ENCODE data around the gene PDILT.

The PDILT gene

GRCh38 chr16:20344611-20345010 is 59.9 kb downstream of the PDILT start:
- no peak for DNase-seq (ENCODE audit: low read depth in 1 of 2, low spot score in 1 of 2)
- in situ Hi-C loops (cut with HindIII; ENCODE audit: low pct_unique_long_range_greater_than_20kb, low sequenced_read_pairs): no loop called here
- TF ChIP-seq JUND (IDR thresholded peaks at IDR 0.05; ENCODE audit: low read depth): no peak

GRCh38 chr16:20339744-20340143 is 64.8 kb downstream of the PDILT start:
- DNase-seq (ENCODE audit: low read depth in 1 of 2, low spot score in 1 of 2): no peak
- no peak for TF ChIP-seq JUND (IDR thresholded peaks at IDR 0.05; ENCODE audit: low read depth)
- in situ Hi-C loops (cut with HindIII; ENCODE audit: low pct_unique_long_range_greater_than_20kb, low sequenced_read_pairs): no loop called here

- DNase-seq (ENCODE audit: low read depth in 1 of 2, low spot score in 1 of 2): no peak
- in situ Hi-C loops (cut with HindIII; ENCODE audit: low pct_unique_long_range_greater_than_20kb, low sequenced_read_pairs): no loop called here
- TF ChIP-seq JUND (IDR thresholded peaks at IDR 0.05; ENCODE audit: low read depth): no peak
Observed at GRCh38 chr16:20336955-20337354, 67.6 kb downstream of the PDILT start.

- TF ChIP-seq JUND (IDR thresholded peaks at IDR 0.05; ENCODE audit: low read depth): no peak
- DNase-seq (ENCODE audit: low read depth in 1 of 2, low spot score in 1 of 2): no peak
- in situ Hi-C loops (cut with HindIII; ENCODE audit: low pct_unique_long_range_greater_than_20kb, low sequenced_read_pairs): no loop called here
Observed at GRCh38 chr16:20334396-20334795, 70.1 kb downstream of the PDILT start.

- DNase-seq (ENCODE audit: low read depth in 1 of 2, low spot score in 1 of 2): no peak
- no peak for TF ChIP-seq JUND (IDR thresholded peaks at IDR 0.05; ENCODE audit: low read depth)
- in situ Hi-C loops (cut with HindIII; ENCODE audit: low pct_unique_long_range_greater_than_20kb, low sequenced_read_pairs): no loop called here
Observed at GRCh38 chr16:20333120-20333519, 71.4 kb downstream of the PDILT start.

- no peak for TF ChIP-seq JUND (IDR thresholded peaks at IDR 0.05; ENCODE audit: low read depth)
- in situ Hi-C loops (cut with HindIII; ENCODE audit: low pct_unique_long_range_greater_than_20kb, low sequenced_read_pairs): no loop called here
- no peak for DNase-seq (ENCODE audit: low read depth in 1 of 2, low spot score in 1 of 2)
Observed at GRCh38 chr16:20332411-20332810, 72.1 kb downstream of the PDILT start.

- DNase-seq (ENCODE audit: low read depth in 1 of 2, low spot score in 1 of 2): no peak
- in situ Hi-C loops (cut with HindIII; ENCODE audit: low pct_unique_long_range_greater_than_20kb, low sequenced_read_pairs): no loop called here
- no peak for TF ChIP-seq JUND (IDR thresholded peaks at IDR 0.05; ENCODE audit: low read depth)
Observed at GRCh38 chr16:20331635-20332034, 72.9 kb downstream of the PDILT start.

GRCh38 chr16:20329392-20330138 is 75.0 kb downstream of the PDILT start:
- no peak for TF ChIP-seq JUND (IDR thresholded peaks at IDR 0.05; ENCODE audit: low read depth)
- in situ Hi-C loops (cut with HindIII; ENCODE audit: low pct_unique_long_range_greater_than_20kb, low sequenced_read_pairs): no loop called here
- no peak for DNase-seq (ENCODE audit: low read depth in 1 of 2, low spot score in 1 of 2)

GRCh38 chr16:20327444-20328041 is 77.0 kb downstream of the PDILT start, which contains the start of gene GP2:
GP2 (minus strand) TSS chr16:20327513; CDS start chr16:20326431, 1,082 bp downstream.
- in situ Hi-C loops (cut with HindIII; ENCODE audit: low pct_unique_long_range_greater_than_20kb, low sequenced_read_pairs): no loop called here
- TF ChIP-seq JUND (IDR thresholded peaks at IDR 0.05; ENCODE audit: low read depth): no peak
- DNase-seq (ENCODE audit: low read depth in 1 of 2, low spot score in 1 of 2): peak in 1 of 2 experiments; percentile 37

- no peak for TF ChIP-seq JUND (IDR thresholded peaks at IDR 0.05; ENCODE audit: low read depth)
- no peak for DNase-seq (ENCODE audit: low read depth in 1 of 2, low spot score in 1 of 2)
- in situ Hi-C loops (cut with HindIII; ENCODE audit: low pct_unique_long_range_greater_than_20kb, low sequenced_read_pairs): no loop called here
Observed at GRCh38 chr16:20326321-20326720, 78.2 kb downstream of the PDILT start.

- in situ Hi-C loops (cut with HindIII; ENCODE audit: low pct_unique_long_range_greater_than_20kb, low sequenced_read_pairs): no loop called here
- no peak for TF ChIP-seq JUND (IDR thresholded peaks at IDR 0.05; ENCODE audit: low read depth)
- no peak for DNase-seq (ENCODE audit: low read depth in 1 of 2, low spot score in 1 of 2)
Observed at GRCh38 chr16:20325005-20325404, 79.5 kb downstream of the PDILT start.

- no peak for TF ChIP-seq JUND (IDR thresholded peaks at IDR 0.05; ENCODE audit: low read depth)
- no peak for DNase-seq (ENCODE audit: low read depth in 1 of 2, low spot score in 1 of 2)
- in situ Hi-C loops (cut with HindIII; ENCODE audit: low pct_unique_long_range_greater_than_20kb, low sequenced_read_pairs): no loop called here
Observed at GRCh38 chr16:20323591-20324117, 80.9 kb downstream of the PDILT start.

GRCh38 chr16:20322696-20323095 is 81.8 kb downstream of the PDILT start:
- in situ Hi-C loops (cut with HindIII; ENCODE audit: low pct_unique_long_range_greater_than_20kb, low sequenced_read_pairs): no loop called here
- no peak for TF ChIP-seq JUND (IDR thresholded peaks at IDR 0.05; ENCODE audit: low read depth)
- no peak for DNase-seq (ENCODE audit: low read depth in 1 of 2, low spot score in 1 of 2)
